Vagina (tissue), 2 donors: ENCODE measurements around the gene CCT4. TPM values are rescaled to one million over a fixed set of nuclear protein-coding genes. Genes with fewer than 3 reads are reported as not detected.
"Not testable (repeated sequence)": the region's sequence is repeated elsewhere in the genome, so short reads cannot be mapped to it uniquely, and the experiment has no call there.

Experiments used
- DNase-seq, 2 donors: peaks; one replicate each; pipeline ENCODE4 v3.0.0-alpha.2; 2017; ENCODE audit errors: extremely low spot score in 2 of 2
- H3K27ac ChIP-seq: fragments of 200-600 bp; sonication (generic); one replicate; pipeline ENCODE4 v1.5.1; 2019
- H3K27me3 ChIP-seq: fragments of 200-600 bp; sonication (generic); one replicate; pipeline ENCODE4 v1.5.1; 2019
- H3K36me3 ChIP-seq, 2 donors: fragments of 200-600 bp; sonication (generic); one replicate each; pipeline ENCODE4 v1.5.1; 2017 to 2019
- H3K4me1 ChIP-seq: fragments of 200-600 bp; sonication (generic); one replicate; pipeline ENCODE4 v1.5.1; 2019
- H3K4me3 ChIP-seq, 2 donors: fragments of 200-600 bp; sonication (generic); 1 replicate in 1 of 2; 2 replicates in 1 of 2; pipeline ENCODE4 v1.5.1; 2016 to 2019
- H3K9me3 ChIP-seq: fragments of 200-600 bp; sonication (generic); one replicate; pipeline ENCODE4 v1.5.1; 2019
- CTCF ChIP-seq, 3 experiments: fragments of 450-650 bp in 2 of 3; fragments of 200-600 bp in 1 of 3; sonication (generic) in 1 of 3; IDR thresholded peaks; one replicate each; pipeline ENCODE4 v1.5.1; 2017 to 2019; ENCODE audit warnings: antibody characterized with exemption in 3 of 3, mild to moderate bottlenecking in 2 of 3, moderate library complexity in 2 of 3
- POLR2A ChIP-seq, 2 donors: fragments of 450-650 bp; IDR thresholded peaks; one replicate each; pipeline ENCODE4 v1.6.1; 2017; ENCODE audit warnings: antibody characterized with exemption in 2 of 2, mild to moderate bottlenecking in 2 of 2, moderate library complexity in 2 of 2
- POLR2AphosphoS5 ChIP-seq, 2 donors: sonication (generic); formaldehyde crosslinking; IDR thresholded peaks; one replicate each; pipeline ENCODE4 v1.9.0; 2017; ENCODE audit warnings: antibody characterized with exemption in 2 of 2, mild to moderate bottlenecking in 2 of 2, low read depth in 1 of 2; ENCODE audit not compliant: insufficient read depth in 1 of 2
- intact Hi-C: fragments of 100-400 bp; cut with DNase I; formaldehyde crosslinking; loops from one replicate; pipeline ENCODE4 v1.15.1; 2023
- total RNA-seq: library from RNA; depleted of rRNA; stranded (reverse); fragments of >200 nt; gene quantifications from one replicate; pipeline ENCODE4 v1.2.3, GENCODE V29; 2016

The CCT4 gene
- total RNA-seq, 1 donor from 2014 or later, result 72.7 TPM

- Histone ChIP-seq H3K9me3 (no peaks in the 10 kb centered on the region), H3K4me1 (no peaks in the 10 kb centered on the region), H3K36me3 (no peaks in the 10 kb centered on the region), H3K4me3 (no peak overlapping the region), H3K27me3 (no peaks in the 10 kb centered on the region), H3K27ac (no peak overlapping the region)
- intact Hi-C loops, result no loop called here
- no peak for DNase-seq
- TF ChIP-seq POLR2A (IDR thresholded peaks at IDR 0.05) (no peak), CTCF (IDR thresholded peaks at IDR 0.05) (no peak), POLR2AphosphoS5 (IDR thresholded peaks at IDR 0.05; ENCODE audit: insufficient read depth in 1 of 2, low read depth in 1 of 2) (no peak)
Measured at GRCh38 chr2:61926531-61927477, 38.3 kb upstream of the CCT4 start.

- intact Hi-C loops, result loop anchor here (5.0 kb wide), 1 partner anchor 272 kb away; the partner anchor contains the start of gene B3GNT2
- Histone ChIP-seq H3K4me1 (no peaks in the 10 kb centered on the region), H3K9me3 (no peaks in the 10 kb centered on the region), H3K27ac (no peak overlapping the region), H3K36me3 (no peaks in the 10 kb centered on the region), H3K4me3 (no peak overlapping the region), H3K27me3 (no peaks in the 10 kb centered on the region)
- DNase-seq, result no peak
- TF ChIP-seq CTCF (IDR thresholded peaks at IDR 0.05) (no peak), POLR2AphosphoS5 (IDR thresholded peaks at IDR 0.05; ENCODE audit: insufficient read depth in 1 of 2, low read depth in 1 of 2) (no peak), POLR2A (IDR thresholded peaks at IDR 0.05) (no peak)
Measured at GRCh38 chr2:61924895-61925663, 36.6 kb upstream of the CCT4 start.

- no peak for DNase-seq
- TF ChIP-seq CTCF (IDR thresholded peaks at IDR 0.05), result no peak
- TF ChIP-seq POLR2A (IDR thresholded peaks at IDR 0.05), result no peak
- no peak for TF ChIP-seq POLR2AphosphoS5 (IDR thresholded peaks at IDR 0.05; ENCODE audit: insufficient read depth in 1 of 2, low read depth in 1 of 2)
- H3K4me3 ChIP-seq, result no peak overlapping the region
- no peaks in the 10 kb centered on the region for H3K9me3 ChIP-seq
- H3K27me3 ChIP-seq, result no peaks in the 10 kb centered on the region
- H3K27ac ChIP-seq, result no peak overlapping the region
- H3K4me1 ChIP-seq, result no peaks in the 10 kb centered on the region
- H3K36me3 ChIP-seq, result no peaks in the 10 kb centered on the region
- intact Hi-C loops, result loop anchor here (5.0 kb wide), 1 partner anchor 275 kb away; the partner anchor contains the start of gene B3GNT2
Measured at GRCh38 chr2:61922714-61923113, 34.3 kb upstream of the CCT4 start.

- intact Hi-C loops, result loop anchor here (5.0 kb wide), 1 partner anchor 277 kb away; the partner anchor contains the start of gene B3GNT2
- H3K27me3 ChIP-seq, result no peaks in the 10 kb centered on the region
Measured at GRCh38 chr2:61920548-61920947, 32.1 kb upstream of the CCT4 start.

GRCh38 chr2:61914794-61915193, 26.3 kb upstream of the CCT4 start:
- H3K4me3 ChIP-seq, H3K36me3 ChIP-seq, H3K4me1 ChIP-seq, H3K27ac ChIP-seq, H3K9me3 ChIP-seq, H3K27me3 ChIP-seq, DNase-seq: not testable (repeated sequence)
- intact Hi-C loops, result loop anchor here (5.0 kb wide), 1 partner anchor 498 kb away; no protein-coding TSS in a partner anchor

More at GRCh38 chr2:61920548-61920947, 32.1 kb upstream of the CCT4 start:
- H3K4me1 ChIP-seq, result no peaks in the 10 kb centered on the region
- H3K36me3 ChIP-seq, result no peaks in the 10 kb centered on the region
- TF ChIP-seq CTCF (IDR thresholded peaks at IDR 0.05) (no peak), POLR2AphosphoS5 (IDR thresholded peaks at IDR 0.05; ENCODE audit: insufficient read depth in 1 of 2, low read depth in 1 of 2) (no peak), POLR2A (IDR thresholded peaks at IDR 0.05) (no peak)
- no peak overlapping the region for H3K27ac ChIP-seq
- no peak for DNase-seq
- H3K4me3 ChIP-seq, result no peak overlapping the region
- H3K9me3 ChIP-seq, result no peaks in the 10 kb centered on the region
